ENCODE data around the gene ZNF184.

Gene ZNF184

GRCh38 chr6:27400877-27401642 lies 71.8 kb downstream of the ZNF184 start:
- H3K4me2 ChIP-seq (ENCODE audit: low read length): no peak overlapping the region
- H3K79me2 ChIP-seq: no peaks in the 10 kb centered on the region
- peaks cover 7% of the 10 kb centered on the region for H3K9me3 ChIP-seq (ENCODE audit: control insufficient read depth, low read length)
- no peak overlapping the region for H3K27ac ChIP-seq
- peaks cover 8% of the 10 kb centered on the region for H3K36me3 ChIP-seq (ENCODE audit: control insufficient read depth, insufficient read depth, low read length)
- H3K9ac ChIP-seq: no peak overlapping the region
- H3K4me1 ChIP-seq: no peaks in the 10 kb centered on the region
- H3K4me3 ChIP-seq (ENCODE audit: low read depth, low read length): no peak overlapping the region
- TF ChIP-seq, protein P1, sequence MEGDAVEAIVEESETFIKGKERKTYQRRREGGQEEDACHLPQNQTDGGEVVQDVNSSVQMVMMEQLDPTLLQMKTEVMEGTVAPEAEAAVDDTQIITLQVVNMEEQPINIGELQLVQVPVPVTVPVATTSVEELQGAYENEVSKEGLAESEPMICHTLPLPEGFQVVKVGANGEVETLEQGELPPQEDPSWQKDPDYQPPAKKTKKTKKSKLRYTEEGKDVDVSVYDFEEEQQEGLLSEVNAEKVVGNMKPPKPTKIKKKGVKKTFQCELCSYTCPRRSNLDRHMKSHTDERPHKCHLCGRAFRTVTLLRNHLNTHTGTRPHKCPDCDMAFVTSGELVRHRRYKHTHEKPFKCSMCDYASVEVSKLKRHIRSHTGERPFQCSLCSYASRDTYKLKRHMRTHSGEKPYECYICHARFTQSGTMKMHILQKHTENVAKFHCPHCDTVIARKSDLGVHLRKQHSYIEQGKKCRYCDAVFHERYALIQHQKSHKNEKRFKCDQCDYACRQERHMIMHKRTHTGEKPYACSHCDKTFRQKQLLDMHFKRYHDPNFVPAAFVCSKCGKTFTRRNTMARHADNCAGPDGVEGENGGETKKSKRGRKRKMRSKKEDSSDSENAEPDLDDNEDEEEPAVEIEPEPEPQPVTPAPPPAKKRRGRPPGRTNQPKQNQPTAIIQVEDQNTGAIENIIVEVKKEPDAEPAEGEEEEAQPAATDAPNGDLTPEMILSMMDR (IDR thresholded peaks at IDR 0.05): no peak
- no peak overlapping the region for H2AFZ ChIP-seq
- H3K27me3 ChIP-seq (ENCODE audit: control insufficient read depth, insufficient read depth, low read length): no peaks in the 10 kb centered on the region
